HG03108 (cell line): ENCODE data around the gene QRICH1.

Source experiments
- ATAC-seq: cut with Tn5 transposase; IDR thresholded peaks from one replicate; pipeline ENCODE4 v1.9.1; 2021; ENCODE audit warnings: moderate library complexity; ENCODE audit not compliant: unreplicated experiment

QRICH1 gene

GRCh38 chr3:49001155-49001554 lies 92.7 kb downstream of the QRICH1 start:
- no peak for ATAC-seq

GRCh38 chr3:48999085-48999858 lies 94.6 kb downstream of the QRICH1 start:
- no peak for ATAC-seq

- no peak for ATAC-seq
These were observed 95.9 kb downstream of the QRICH1 start for GRCh38 chr3:48997714-48998637.

- no peak for ATAC-seq
These were observed 96.7 kb downstream of the QRICH1 start for GRCh38 chr3:48997102-48997635.

- ATAC-seq: no peak
These were observed 97.2 kb downstream of the QRICH1 start for GRCh38 chr3:48996640-48997039.

- ATAC-seq: no peak
These were observed 100.0 kb downstream of the QRICH1 start for GRCh38 chr3:48993834-48994233.

GRCh38 chr3:48991851-48992545 lies 101.9 kb downstream of the QRICH1 start:
- ATAC-seq: no peak

- ATAC-seq: no peak
These were observed 103.0 kb downstream of the QRICH1 start for GRCh38 chr3:48990636-48991469.

- ATAC-seq: peak; percentile 56
These were observed 103.9 kb downstream of the QRICH1 start, which contains the start of gene P4HTM for GRCh38 chr3:48989796-48990635. P4HTM (plus strand) TSS chr3:48990241; CDS start chr3:48990257, 16 bp downstream.

GRCh38 chr3:48989126-48989795 lies 104.6 kb downstream of the QRICH1 start:
- no peak for ATAC-seq

GRCh38 chr3:48985831-48986376 lies 108.0 kb downstream of the QRICH1 start:
- no peak for ATAC-seq

- no peak for ATAC-seq
These were observed 109.2 kb downstream of the QRICH1 start for GRCh38 chr3:48984663-48985062.

- no peak for ATAC-seq
These were observed 110.8 kb downstream of the QRICH1 start for GRCh38 chr3:48983096-48983495.

GRCh38 chr3:48982686-48983085 lies 111.2 kb downstream of the QRICH1 start:
- no peak for ATAC-seq

- no peak for ATAC-seq
These were observed 111.9 kb downstream of the QRICH1 start for GRCh38 chr3:48982016-48982415.

GRCh38 chr3:48980295-48980694 lies 113.6 kb downstream of the QRICH1 start:
- ATAC-seq: no peak
